Posterior vena cava (tissue), 2 donors: ENCODE data around the gene SLC12A7. TPM values are rescaled to one million over a fixed set of nuclear protein-coding genes. Genes with fewer than 3 reads are reported as not detected.

ENCODE experiments used
- DNase-seq: peaks from one replicate; pipeline ENCODE4 v3.0.0-alpha.2; 2020; ENCODE audit warnings: low spot score
- intact Hi-C, 2 donors: fragments of 100-400 bp; cut with DNase I; formaldehyde crosslinking; loops; one replicate each; pipeline versions ENCODE4 v1.14.1 to v1.14.2; 2022 to 2023
- total RNA-seq, 2 donors: library from RNA; stranded (reverse); fragmentation: NEBNext Ultra II Directional; extraction: Animal tissue kit (Norgen Biotek cat#: 25700); gene quantifications; one replicate each; pipeline ENCODE4 v1.2.1, GENCODE V29; 2021
- donor health status: DM: yes; HTN: yes; CAD: no.
- donor health status: DM: yes; HTN: yes; CAD: no.

SLC12A7 gene
- total RNA-seq, 2 donors from 2014 or later, result 23.8 to 34.6 TPM

- no peak for DNase-seq
- intact Hi-C loops, result loop anchor here in 1 of 2 donors (5.0 kb wide), 1 partner anchor 221 kb away; no protein-coding TSS in a partner anchor
Measured at GRCh38 chr5:1143670-1143951, 31.7 kb upstream of the SLC12A7 start.

DNA sequence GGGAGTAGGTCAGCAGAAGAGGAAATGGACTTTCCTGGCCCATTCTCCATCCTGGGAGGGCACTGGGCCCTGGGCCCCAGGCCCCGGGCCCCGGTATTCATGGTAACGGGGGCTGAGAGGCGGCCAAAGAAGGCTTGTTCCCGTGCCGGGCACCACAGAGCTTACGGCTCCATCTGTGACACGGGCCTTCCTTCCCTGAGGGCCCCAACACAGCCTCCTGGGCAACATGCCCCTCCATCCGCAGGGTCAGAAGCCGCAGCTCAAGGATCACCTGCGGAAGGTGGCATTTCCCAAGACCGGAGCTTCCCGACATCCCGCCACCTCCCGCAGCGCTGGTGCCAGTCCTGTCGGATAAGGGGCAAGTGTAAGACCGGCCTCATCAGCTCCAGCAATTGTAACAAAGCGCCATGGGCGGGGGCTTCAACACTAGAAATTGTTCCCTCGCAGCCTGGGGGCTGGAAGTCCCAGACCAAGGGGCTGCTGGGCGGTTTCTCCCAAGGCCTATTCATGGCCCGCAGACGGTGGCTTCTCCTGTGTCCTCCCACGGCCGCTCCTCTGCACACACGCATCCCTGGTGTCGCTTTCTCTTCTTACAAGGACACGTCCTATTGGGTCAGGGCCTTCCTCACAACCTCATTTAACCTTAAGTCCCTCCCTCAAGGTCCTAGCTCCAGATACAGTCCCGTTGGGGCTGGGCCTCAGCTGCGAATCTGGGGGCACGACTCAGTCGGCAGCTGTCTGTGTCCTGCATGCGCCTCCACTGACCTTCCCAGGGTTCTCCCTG lies 31.2 kb upstream of the SLC12A7 start:
- DNase-seq, result no peak
- intact Hi-C loops, result loop anchor here in 1 of 2 donors (5.0 kb wide), 1 partner anchor 221 kb away; no protein-coding TSS in a partner anchor

- DNase-seq, result no peak
Measured at GRCh38 chr5:1141834-1142233, 30.0 kb upstream of the SLC12A7 start.

DNA sequence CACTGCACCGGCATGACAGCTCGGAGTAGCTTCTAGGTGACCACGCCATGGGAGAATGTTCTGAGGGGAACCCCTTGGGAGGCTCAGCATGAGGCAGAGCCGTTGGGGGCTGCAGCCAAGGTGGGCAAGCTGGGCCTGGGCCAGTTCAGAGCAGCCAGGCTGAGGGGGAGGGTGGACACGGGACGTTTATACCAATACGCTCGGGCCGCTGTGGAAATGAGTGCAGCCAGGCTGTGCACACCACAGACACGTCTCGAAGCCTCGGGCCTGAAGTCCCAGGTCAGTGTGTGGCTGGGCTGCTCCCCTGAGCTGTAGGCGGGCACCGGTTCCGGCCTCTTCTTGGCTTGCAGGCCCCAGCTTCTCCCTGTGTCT lies 28.9 kb upstream of the SLC12A7 start:
- DNase-seq, result no peak
- intact Hi-C loops, result loop anchor here in 1 of 2 donors (5.0 kb wide), 1 partner anchor 219 kb away; no protein-coding TSS in a partner anchor

More at GRCh38 chr5:1141834-1142233, 30.0 kb upstream of the SLC12A7 start:
- intact Hi-C loops, result loop anchor here in 1 of 2 donors (5.0 kb wide), 1 partner anchor 220 kb away; no protein-coding TSS in a partner anchor

DNA sequence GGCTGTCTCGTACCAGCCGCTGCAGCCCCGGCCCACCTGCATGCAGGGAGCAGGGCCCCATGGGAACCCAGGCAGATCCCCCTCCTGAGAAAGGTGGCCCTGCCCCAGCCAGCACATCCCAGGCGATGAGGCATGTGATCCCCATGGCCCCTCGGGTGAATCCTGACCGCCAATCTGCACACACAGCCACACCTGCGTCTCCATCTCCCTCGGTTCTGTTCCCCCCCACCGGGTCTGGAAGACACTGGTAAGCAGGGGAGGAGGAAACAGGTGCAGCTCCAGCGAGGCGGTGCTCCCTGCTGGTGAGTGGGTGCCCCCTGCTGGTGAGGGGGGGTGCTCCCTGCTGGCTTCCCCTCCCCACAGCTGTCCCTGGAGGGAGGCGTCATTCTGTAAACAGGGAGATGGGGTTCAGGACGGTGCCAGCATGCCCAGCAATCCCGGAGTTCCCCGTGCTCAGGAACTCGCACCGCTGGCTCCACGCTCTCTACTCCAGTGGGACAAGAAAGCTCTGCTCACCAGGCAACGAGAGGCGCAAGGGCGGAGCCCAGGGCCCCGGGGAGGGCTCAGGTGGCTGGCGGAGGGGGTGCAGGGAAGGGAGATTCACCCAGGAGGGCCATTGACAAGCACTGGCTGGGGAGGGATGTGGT lies 28.4 kb upstream of the SLC12A7 start:
- peak; percentile 94 for DNase-seq
- intact Hi-C loops, result loop anchor here in 1 of 2 donors (5.0 kb wide), 1 partner anchor 218 kb away; no protein-coding TSS in a partner anchor

GRCh38 chr5:1139331-1140170 lies 27.7 kb upstream of the SLC12A7 start:
- intact Hi-C loops, result loop anchor here (1.0 to 5.0 kb wide), 2 partner anchors 217 kb away; no protein-coding TSS in a partner anchor
- no peak for DNase-seq

DNA sequence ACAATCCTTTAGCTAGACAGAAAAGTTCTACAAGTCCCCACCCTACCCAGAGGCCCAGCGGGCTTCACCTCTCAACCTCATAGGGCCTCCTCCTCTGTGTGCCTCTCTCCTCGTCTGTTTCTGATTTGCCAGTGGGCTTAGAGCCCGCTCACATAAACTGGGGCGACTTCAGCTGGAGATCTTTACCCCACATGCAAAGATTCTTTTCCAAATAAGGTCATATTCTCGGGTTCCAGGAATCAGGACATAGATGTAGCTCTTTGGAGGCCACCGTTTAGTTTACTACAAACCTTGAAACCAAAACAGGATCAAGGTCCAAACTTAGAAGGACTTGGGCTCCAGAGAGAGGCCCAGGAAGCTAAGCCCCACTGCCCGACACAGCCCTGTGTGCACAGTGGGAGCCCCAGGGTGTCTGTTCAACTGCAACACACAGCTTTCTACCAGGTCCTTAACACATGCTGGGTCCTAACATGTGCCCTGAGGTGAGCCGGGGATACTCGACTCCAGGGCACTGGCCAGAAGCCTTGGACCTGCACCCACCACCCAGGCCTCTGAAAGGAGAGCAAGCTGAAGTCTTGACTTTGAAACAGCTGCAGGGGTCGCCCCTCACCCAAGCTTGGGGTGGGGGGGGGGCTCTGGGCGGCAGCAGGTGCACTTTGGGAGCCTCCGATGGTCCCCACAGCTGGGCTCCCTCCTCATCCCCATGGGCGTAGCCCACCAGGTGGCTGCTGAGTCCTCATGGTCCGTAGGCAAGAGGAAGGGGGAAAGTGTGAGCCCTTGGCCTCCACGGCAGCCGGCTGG lies 26.8 kb upstream of the SLC12A7 start:
- intact Hi-C loops, result loop anchor here in 1 of 2 donors (1.0 kb wide), 1 partner anchor 216 kb away; no protein-coding TSS in a partner anchor
- DNase-seq, result no peak

- DNase-seq, result no peak
- intact Hi-C loops, result no loop called here
Measured at GRCh38 chr5:1137567-1138444, 25.9 kb upstream of the SLC12A7 start.

- DNase-seq, result no peak
- intact Hi-C loops, result no loop called here
Measured at GRCh38 chr5:1136814-1137213, 25.0 kb upstream of the SLC12A7 start.

DNA sequence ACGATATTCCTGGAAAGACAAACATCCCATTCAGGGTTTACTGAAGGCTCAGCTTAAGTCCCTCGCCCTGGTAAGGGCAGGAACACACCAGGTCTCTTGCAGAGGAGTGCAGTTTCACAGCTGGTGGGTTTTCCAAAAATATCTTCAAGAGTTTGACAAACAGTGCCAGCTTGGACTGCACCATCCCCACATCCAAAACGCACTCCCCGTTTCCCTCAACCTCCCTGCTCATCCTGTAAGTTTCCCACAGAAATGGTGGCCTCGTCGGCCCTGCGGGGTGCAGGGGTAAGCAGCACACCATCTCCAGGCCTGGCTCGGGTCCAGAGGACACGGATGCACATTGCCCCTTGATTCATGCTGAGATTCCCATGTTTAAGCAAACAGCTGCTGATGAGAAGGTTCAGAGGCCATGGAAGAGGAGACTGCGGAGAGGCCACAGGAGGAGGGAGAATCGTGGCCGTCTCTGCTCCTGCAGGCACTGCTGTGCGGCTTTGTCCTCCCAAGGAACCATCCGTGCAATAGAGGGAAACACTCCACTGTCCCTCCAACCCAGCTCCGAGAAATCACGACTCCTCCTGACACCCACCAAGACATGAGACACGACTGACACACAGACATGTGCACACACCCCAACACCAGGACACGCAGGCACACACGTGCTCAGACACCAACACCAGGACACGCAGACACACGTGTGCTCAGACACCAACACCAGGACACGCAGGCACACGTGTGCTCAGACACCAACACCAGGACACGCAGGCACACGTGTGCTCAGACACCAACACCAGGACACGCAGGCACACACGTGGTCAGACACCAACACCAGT lies 24.0 kb upstream of the SLC12A7 start:
- intact Hi-C loops, result no loop called here
- no peak for DNase-seq

DNA sequence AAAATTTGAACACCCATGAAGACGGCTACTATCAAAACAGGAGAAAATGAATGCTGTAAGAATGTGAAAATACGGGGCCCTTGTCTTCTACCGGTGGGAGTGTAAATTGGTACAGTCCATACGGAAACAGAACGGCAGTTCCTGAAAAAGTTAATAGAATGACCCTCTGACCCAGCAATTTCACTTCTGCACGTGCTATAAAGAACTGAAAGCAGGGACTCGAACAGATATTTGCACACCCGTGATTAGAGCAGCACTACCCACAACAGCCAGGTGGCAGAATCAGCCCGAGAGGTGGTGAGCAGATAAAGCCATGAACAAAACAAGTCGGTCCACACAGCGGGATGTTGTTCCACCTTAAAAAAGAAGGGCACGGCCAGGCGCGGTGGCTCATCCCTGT lies 22.6 kb upstream of the SLC12A7 start:
- intact Hi-C loops, result no loop called here
- no peak for DNase-seq

- no peak for DNase-seq
- intact Hi-C loops, result no loop called here
Measured at GRCh38 chr5:1133510-1134201, 21.8 kb upstream of the SLC12A7 start.

- no peak for DNase-seq
- intact Hi-C loops, result no loop called here
Measured at GRCh38 chr5:1133108-1133507, 21.2 kb upstream of the SLC12A7 start.

DNA sequence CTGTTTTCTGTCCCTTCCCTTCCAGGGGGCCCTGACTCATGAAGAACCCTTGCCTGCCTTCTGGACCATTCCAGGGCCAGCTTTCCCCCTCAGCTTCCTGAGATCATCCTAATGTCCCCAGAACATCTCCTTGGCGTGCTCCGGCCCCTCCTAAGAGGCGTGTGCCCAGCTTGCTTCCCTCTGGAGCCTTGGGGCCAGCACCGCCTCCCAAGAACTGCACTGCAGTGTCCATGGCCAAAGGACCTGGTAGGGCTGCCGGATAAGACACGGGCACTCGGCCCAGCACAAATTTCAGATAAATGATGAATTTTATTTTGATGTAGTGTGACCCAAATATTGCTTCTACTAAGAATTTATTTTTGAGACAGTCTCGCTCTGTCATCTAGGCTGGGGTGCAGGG lies 20.7 kb upstream of the SLC12A7 start:
- no peak for DNase-seq
- intact Hi-C loops, result no loop called here

DNA sequence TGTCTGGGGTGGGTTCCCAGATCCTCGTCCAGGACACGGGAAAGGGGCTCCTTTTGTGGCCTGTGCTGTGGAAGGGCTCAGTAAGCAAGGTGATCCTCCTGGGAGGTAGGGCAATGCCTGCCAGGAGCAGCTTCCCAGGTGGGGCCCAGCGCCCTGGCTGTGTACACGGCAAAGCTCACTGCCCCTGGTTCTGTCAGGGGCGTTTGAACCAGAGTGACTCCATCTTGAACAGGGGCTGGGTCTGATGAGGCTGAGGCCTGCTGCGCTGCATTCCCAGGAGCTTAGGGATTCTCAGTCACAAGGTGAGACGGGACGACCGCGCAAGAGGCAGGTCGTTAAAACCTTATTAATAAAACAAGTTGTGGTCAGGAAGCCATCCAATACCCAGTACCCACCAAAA lies 19.9 kb upstream of the SLC12A7 start:
- DNase-seq, result no peak
- intact Hi-C loops, result no loop called here

GRCh38 chr5:1131191-1131621 lies 19.3 kb upstream of the SLC12A7 start:
- intact Hi-C loops, result no loop called here
- no peak for DNase-seq
